GM12878 (cell line): Measurements from ENCODE around the gene TTLL11.

ENCODE experiments used
- MXI1 ChIP-seq: fragments of 150-350 bp; IDR thresholded peaks from 2 replicates; pipeline ENCODE4 v1.6.1; 2011; ENCODE audit warnings: low read depth, mild to moderate bottlenecking, inconsistent platforms, low read length, improper control_type of control experiment
- POLR2A ChIP-seq: IDR thresholded peaks from 2 replicates; pipeline ENCODE4 v1.6.1; 2011; ENCODE audit warnings: low read depth, mild to moderate bottlenecking, low read length
- SMAD1 ChIP-seq: fragments of 450-650 bp; IDR thresholded peaks from 2 replicates; pipeline ENCODE4 v1.6.1; 2018; ENCODE audit warnings: mild to moderate bottlenecking, low read depth; ENCODE audit not compliant: partially characterized antibody
- TCF7 ChIP-seq: IDR thresholded peaks from 2 replicates; pipeline ENCODE4 v1.6.1; 2014; ENCODE audit warnings: antibody characterized with exemption, borderline replicate concordance
- TF ChIP-seq, protein P1 (sequence below), 3 experiments: IDR thresholded peaks in 2 of 3; conservative IDR thresholded peaks in 1 of 3; 2 replicates each; pipeline ENCODE4 v1.5.1; 2011; ENCODE audit warnings: low read depth in 3 of 3, low read length in 3 of 3, mild to moderate bottlenecking in 3 of 3, control low read depth in 2 of 3, moderate library complexity in 2 of 3, inconsistent platforms in 1 of 3, mixed read lengths in 1 of 3; ENCODE audit not compliant: control insufficient read depth in 2 of 3, insufficient read depth in 1 of 3; ENCODE audit errors: extremely low read depth in 1 of 3

DNA sequence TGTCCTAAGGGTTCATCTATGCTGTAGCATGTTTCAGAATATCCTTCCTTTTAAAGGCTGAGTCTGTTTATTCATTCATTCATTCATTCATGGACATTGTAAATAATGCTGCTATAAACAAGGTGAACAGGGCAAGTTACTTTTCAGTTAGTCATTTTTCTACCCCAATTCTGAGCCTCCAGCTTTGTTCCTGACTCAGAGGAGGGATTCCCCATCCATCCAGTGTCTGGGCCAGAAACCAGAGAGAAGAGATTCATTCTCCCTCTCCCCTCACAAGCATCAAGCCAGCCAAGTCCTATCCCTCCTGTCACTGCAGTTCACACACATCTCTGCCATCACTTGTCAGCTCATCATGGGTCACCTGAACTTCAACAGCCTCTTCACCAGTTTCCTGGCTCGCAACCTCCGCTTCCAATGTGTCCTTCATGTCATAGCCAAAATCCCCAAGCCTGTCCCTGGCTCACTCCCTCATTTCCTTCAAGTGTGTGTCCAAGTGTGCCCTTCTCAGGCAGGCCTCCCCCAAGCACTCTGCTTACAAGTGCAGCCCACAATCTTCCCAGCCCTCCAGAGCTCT lies 203.0 kb downstream of the TTLL11 start:
- TF ChIP-seq POLR2A (no peak), SMAD1 (no peak), MXI1 (no peak), TCF7 (no peak)
- TF ChIP-seq, protein P1, sequence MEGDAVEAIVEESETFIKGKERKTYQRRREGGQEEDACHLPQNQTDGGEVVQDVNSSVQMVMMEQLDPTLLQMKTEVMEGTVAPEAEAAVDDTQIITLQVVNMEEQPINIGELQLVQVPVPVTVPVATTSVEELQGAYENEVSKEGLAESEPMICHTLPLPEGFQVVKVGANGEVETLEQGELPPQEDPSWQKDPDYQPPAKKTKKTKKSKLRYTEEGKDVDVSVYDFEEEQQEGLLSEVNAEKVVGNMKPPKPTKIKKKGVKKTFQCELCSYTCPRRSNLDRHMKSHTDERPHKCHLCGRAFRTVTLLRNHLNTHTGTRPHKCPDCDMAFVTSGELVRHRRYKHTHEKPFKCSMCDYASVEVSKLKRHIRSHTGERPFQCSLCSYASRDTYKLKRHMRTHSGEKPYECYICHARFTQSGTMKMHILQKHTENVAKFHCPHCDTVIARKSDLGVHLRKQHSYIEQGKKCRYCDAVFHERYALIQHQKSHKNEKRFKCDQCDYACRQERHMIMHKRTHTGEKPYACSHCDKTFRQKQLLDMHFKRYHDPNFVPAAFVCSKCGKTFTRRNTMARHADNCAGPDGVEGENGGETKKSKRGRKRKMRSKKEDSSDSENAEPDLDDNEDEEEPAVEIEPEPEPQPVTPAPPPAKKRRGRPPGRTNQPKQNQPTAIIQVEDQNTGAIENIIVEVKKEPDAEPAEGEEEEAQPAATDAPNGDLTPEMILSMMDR (IDR thresholded peaks at IDR 0.05 in 2 of 3, conservative IDR thresholded peaks at IDR 0.05 in 1 of 3; ENCODE audit: control insufficient read depth in 2 of 3, extremely low read depth in 1 of 3, insufficient read depth in 1 of 3, low read depth in 3 of 3, low read length in 3 of 3), result no peak
